Rectal smooth muscle tissue (tissue), 1 donor: ENCODE results near the gene PRSS22.

Experiments used
- H3K27ac ChIP-seq: one replicate; pipeline ENCODE4 v1.7.0; 2013; ENCODE audit warnings: low read depth, low read length, inconsistent platforms
- H3K27me3 ChIP-seq: one replicate; pipeline ENCODE4 v1.7.0; 2013; ENCODE audit warnings: low read length; ENCODE audit not compliant: control insufficient read depth, insufficient read depth
- H3K36me3 ChIP-seq: one replicate; pipeline ENCODE4 v1.7.0; 2013; ENCODE audit warnings: low read length; ENCODE audit not compliant: control insufficient read depth, insufficient read depth
- H3K4me1 ChIP-seq: one replicate; pipeline ENCODE4 v1.7.0; 2013; ENCODE audit warnings: low read length; ENCODE audit not compliant: control insufficient read depth, insufficient read depth
- H3K4me3 ChIP-seq: one replicate; pipeline ENCODE4 v1.7.0; 2013; ENCODE audit warnings: low read length
- H3K9ac ChIP-seq: one replicate; pipeline ENCODE4 v1.7.0; 2013; ENCODE audit warnings: low read length

PRSS22 gene

DNA sequence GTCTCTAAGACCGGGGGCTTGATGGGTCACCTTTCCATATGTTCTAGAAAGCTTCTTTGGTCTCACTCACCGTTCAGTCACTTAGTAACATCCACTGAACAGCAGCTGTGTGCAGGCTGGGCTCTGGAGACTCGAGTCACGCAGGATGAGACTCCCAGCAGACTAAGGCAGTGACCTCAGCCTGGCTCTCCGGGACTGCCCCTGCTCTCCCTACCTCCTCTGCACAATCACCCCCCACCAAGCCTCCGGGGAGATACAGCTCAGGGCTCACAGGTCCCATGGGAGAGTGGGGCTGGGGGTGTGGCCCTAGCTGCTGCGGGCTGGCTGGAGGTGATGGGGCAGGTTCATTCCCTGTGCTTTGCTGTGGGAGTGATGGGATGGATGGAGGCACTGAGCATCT is 39.1 kb upstream of the PRSS22 start:
- no peak overlapping the region for H3K27ac ChIP-seq
- no peaks in the 10 kb centered on the region for H3K4me1 ChIP-seq
- H3K27me3 ChIP-seq = no peaks in the 10 kb centered on the region
- peaks cover 4% of the 10 kb centered on the region for H3K36me3 ChIP-seq
- no peak overlapping the region for H3K4me3 ChIP-seq
- no peak overlapping the region for H3K9ac ChIP-seq

DNA sequence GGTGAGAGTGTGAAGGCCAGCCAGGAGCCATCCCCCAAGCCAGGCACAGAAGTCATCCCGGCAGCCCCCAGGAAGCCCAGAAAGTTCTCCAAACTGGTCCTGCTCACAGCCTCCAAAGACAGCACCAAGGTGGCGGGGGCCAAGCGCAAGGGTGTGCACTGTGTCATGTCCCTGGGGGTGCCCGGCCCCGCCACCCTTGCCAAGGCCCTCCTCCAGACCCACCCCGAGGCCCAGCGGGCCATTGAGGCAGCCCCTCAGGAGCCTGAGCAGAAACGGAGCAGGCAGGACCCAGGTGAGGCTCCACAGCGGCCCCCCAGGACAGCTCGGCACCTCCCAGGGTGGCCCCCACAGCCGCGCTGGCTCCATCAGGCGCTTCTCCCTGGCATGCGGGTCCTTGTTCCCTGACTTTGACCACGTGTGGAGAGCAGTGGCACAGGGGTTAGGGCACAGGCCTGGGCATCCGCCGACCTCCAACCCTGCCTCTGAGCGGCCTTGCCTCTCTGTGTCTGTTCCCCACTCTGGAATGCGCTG is 38.6 kb upstream of the PRSS22 start:
- H3K27ac ChIP-seq = no peak overlapping the region
- no peak overlapping the region for H3K9ac ChIP-seq
- peaks cover 4% of the 10 kb centered on the region for H3K36me3 ChIP-seq
- no peaks in the 10 kb centered on the region for H3K4me1 ChIP-seq
- no peak overlapping the region for H3K4me3 ChIP-seq
- H3K27me3 ChIP-seq = no peaks in the 10 kb centered on the region

DNA sequence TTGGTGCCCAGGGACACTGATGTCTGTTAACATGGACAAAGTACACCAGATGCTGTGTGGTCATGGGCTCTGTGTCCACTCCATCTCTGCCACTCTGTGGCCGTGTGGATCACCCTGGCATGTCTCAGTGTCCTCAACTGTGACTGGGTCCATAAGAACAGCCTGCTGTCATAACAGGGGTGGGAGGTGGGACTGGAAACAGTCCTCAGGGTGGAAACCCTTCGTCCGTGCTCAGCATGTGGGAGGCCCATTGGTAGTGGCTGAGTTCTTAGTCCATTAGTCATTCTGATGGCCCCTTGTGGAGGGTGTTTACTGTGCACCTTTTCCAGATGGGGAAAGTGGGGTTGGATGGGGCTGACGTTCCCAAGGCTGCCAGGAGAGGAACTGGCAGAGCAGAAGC is 37.8 kb upstream of the PRSS22 start:
- no peak overlapping the region for H3K4me3 ChIP-seq
- H3K4me1 ChIP-seq = no peaks in the 10 kb centered on the region
- H3K27me3 ChIP-seq = no peaks in the 10 kb centered on the region
- no peak overlapping the region for H3K9ac ChIP-seq
- H3K36me3 ChIP-seq = peaks cover 4% of the 10 kb centered on the region
- no peak overlapping the region for H3K27ac ChIP-seq

DNA sequence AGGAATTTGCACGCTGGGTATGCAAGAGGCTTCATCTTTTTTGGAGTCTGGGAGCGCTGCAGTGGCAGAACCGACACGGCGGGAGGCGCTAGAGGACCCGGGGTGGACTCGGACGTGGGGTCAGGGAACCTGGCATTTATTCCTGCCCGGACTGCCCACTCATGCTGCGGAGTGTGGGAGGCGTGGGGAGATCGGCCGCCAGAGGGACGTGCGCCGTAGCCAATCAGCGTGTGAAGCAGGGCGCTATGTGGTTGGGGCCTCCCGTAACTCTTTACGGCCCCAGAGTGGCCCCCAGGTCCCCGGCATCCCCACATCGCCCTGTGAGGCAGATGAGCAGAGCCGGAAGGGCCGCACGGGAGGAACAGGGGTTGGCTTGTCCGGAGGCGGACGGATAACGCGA is 36.3 kb upstream of the PRSS22 start:
- Histone ChIP-seq H3K36me3 (peaks cover 4% of the 10 kb centered on the region), H3K27ac (no peak overlapping the region), H3K4me1 (no peaks in the 10 kb centered on the region), H3K27me3 (no peaks in the 10 kb centered on the region), H3K4me3 (no peak overlapping the region), H3K9ac (no peak overlapping the region)

DNA sequence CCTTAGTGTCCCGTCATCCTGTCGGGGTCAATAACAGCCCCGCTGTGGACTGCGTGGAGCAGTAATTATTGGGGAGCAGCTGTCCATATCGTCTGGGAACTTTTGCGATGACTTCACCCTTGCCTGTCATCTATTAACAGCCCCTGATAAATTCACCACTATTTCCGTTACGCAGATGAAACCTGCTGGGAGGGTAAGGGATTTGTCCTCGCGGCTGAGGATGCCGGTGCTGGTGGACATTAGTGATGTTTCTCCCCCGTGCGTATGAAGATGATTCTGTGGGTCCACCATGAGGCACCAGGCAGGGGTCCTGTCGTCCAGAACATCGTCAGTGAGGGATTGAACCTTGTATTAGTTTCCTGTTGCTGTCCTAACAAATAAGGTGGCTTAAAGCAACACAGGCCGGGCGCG is 26.1 kb upstream of the PRSS22 start:
- Histone ChIP-seq H3K4me3 (peak overlapping the region; percentile 73), H3K9ac (no peak overlapping the region), H3K36me3 (peaks cover 2% of the 10 kb centered on the region), H3K27me3 (no peaks in the 10 kb centered on the region), H3K27ac (peak overlapping the region; percentile 96), H3K4me1 (peaks cover 6% of the 10 kb centered on the region)

DNA sequence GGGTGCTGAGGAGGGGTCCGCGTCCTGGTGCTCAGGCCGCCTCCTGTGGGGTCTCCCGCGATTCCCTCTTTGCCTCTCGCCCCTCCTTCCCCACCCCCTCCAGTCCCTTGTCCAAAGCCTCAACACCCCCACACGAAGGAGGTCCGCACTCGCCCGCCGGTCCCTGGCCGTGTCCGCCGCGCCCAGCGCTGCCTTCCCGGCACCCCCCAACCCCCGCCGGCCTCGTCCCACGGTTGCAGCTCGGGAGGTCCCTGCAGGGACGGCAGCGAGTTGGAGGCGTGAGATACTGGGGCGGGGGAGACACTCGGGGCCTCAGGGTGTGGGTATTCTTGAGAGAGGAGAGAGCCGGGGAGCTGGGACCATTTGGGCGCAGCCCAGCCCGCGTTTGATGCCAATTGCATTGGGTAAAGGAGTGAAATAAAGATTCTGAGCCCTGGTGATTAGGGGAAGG is 25.5 kb upstream of the PRSS22 start:
- Histone ChIP-seq H3K4me3 (peak overlapping the region; percentile 73), H3K36me3 (peaks cover under 1% of the 10 kb centered on the region), H3K27me3 (no peaks in the 10 kb centered on the region), H3K9ac (peak overlapping the region; percentile 90), H3K4me1 (peaks cover 6% of the 10 kb centered on the region), H3K27ac (peak overlapping the region; percentile 96)

DNA sequence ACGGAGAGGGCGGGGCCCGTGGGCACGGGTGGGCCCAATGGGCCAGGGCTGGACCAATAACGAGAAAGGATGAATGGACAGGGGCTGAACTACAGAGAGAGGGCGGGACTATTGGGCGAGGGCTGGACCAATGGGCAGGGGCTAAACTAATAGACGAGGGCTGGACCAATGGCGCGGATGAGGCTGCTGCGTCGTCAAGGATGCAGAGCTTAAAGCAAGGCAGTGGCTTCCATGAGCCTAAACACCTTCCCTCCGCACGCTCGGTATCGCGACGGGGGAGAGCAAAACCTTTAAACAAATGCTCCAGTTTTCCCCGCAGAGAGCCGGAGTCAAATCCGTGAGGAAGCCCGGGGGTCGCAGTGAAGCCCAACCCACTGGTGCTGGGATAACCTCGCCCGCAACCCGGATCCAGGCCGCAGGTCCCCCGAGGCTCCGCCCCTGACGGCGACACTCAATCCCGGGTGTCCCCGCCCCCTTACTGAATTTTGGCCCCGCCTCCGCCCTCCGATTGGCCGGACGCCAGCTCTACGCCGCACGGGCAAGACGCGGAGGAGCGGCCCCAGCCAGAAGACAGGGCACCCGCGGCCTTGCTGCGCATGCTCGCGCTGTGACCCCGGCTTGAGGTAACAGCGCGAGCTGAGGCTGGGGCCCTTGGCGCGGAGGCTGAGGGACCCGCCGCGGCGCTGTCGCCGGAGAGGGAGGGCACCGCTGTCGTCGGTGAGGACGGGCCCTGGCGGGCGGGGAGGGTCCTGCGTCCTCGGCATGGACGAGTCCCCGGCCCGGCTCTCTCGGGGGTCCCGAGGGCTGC is 24.9 kb upstream of the PRSS22 start, which contains the start of gene FLYWCH2:
FLYWCH2 (plus strand) TSS at position 566 of the 808 bp plus-strand sequence. CDS start 13,235 bp downstream, outside the sequence.
- no peaks in the 10 kb centered on the region for H3K27me3 ChIP-seq
- peak within 1 kb of the TSS; percentile 73 for H3K4me3 ChIP-seq
- peak within 1 kb of the TSS; percentile 96 for H3K27ac ChIP-seq
- peaks cover 6% of the 10 kb centered on the region for H3K4me1 ChIP-seq
- H3K9ac ChIP-seq = peak within 1 kb of the TSS; percentile 90
- no peaks in the 10 kb centered on the region for H3K36me3 ChIP-seq

DNA sequence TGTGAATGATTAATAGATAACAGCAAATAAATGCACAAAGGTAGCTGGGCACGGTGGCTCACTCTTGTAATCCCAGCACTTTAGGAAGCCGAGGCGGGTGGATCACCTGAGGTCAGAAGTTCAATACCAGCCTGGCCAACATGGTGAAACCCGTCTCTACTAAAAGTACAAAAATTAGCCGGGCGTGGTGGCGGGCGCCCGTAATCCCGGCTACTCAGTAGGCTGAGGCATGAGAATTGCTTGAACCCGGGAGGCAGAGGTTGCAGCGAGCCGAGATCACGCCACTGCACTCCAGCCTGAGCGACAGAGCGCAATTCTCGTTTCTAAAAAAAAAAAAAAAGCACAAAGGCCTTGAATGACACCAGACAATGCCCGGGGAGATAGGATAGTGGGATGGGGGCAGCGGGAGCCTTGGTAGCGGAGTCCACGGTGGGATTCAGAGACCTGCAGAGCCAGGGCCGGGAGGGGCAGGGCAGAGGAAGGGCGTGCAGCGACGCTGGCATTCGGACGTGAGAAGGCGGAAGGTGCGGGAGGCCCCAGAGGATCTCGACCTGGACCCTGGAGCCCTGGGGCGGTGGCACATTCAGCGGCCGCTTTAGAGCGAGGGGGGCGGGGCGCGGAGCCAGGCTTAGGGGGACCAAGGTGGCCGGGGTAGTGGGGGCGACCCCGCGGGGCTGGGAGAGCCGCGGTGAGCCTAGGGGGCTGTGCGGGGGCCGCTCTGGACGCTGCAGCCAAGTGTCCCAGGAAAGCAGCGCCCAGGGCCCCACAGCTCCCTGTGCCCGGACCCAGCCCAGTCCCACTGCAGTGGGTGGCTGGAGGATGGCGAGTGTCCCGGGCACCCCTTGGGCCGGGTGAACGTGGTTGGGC is 24.0 kb upstream of the PRSS22 start:
- Histone ChIP-seq H3K9ac (peak overlapping the region; percentile 24), H3K36me3 (no peaks in the 10 kb centered on the region)

DNA sequence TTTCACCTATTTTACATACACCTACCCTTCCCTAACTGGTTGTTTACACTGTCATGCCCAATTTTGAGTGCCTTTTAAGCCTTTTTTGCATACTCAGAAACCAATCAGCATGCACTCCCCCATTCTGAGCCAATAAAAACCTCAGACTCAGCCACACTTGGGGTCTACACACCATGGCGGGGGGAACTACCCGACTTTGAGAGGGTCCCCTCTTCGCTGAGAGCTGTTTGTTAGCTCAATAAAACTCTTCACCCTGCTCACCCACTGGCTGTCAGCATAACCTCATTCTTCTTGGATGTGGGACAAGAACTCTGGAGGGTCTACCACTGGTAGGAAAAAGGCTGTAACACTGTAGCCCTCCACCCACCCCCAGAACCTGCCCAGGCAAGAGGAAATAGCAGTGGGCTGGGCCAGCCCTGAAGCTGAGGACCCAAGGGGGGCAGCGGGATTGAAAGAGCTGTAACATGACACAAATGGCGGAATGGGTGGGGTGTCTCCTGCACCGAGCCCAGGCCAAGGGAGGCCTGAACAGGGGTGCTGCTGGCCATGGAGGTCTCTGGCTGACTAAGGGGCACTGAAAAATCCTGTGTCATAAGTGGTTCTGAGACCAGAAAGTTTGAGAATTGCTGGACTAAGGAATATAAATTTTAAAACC is 22.0 kb upstream of the PRSS22 start:
- Histone ChIP-seq H3K4me1 (peaks cover 6% of the 10 kb centered on the region), H3K4me3 (no peak overlapping the region), H3K36me3 (no peaks in the 10 kb centered on the region), H3K27ac (no peak overlapping the region), H3K27me3 (no peaks in the 10 kb centered on the region), H3K9ac (no peak overlapping the region)

More for the DNA sequence above, 24.0 kb upstream of the PRSS22 start:
- H3K4me1 ChIP-seq = peaks cover 6% of the 10 kb centered on the region
- peak overlapping the region; percentile 96 for H3K27ac ChIP-seq
- peak overlapping the region; percentile 73 for H3K4me3 ChIP-seq
- H3K27me3 ChIP-seq = no peaks in the 10 kb centered on the region

DNA sequence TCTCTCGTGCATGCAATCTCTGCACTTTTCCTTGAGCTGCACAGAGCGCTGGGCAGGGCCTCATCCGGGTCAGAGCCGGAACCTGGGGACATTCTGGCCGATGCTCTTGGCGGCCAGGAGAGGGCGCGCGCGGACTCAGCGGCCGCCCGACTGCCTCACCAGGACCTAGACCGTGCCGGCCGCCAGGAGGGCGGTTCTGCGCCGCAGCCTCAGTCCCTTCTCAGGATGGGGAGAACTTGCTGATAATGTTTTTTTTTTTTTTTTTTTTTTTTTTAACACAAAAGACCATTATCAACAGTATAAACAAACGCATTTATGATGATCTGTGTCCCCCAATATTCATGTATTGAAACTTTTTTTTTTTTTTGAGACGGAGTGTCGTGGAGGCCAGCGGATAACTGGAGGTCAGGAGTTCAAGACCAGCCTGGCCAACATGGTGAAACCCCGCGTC is 17.0 kb upstream of the PRSS22 start:
- H3K4me3 ChIP-seq = no peak overlapping the region
- no peaks in the 10 kb centered on the region for H3K36me3 ChIP-seq
- H3K27me3 ChIP-seq = no peaks in the 10 kb centered on the region
- no peak overlapping the region for H3K9ac ChIP-seq
- H3K27ac ChIP-seq = no peak overlapping the region
- H3K4me1 ChIP-seq = no peaks in the 10 kb centered on the region

DNA sequence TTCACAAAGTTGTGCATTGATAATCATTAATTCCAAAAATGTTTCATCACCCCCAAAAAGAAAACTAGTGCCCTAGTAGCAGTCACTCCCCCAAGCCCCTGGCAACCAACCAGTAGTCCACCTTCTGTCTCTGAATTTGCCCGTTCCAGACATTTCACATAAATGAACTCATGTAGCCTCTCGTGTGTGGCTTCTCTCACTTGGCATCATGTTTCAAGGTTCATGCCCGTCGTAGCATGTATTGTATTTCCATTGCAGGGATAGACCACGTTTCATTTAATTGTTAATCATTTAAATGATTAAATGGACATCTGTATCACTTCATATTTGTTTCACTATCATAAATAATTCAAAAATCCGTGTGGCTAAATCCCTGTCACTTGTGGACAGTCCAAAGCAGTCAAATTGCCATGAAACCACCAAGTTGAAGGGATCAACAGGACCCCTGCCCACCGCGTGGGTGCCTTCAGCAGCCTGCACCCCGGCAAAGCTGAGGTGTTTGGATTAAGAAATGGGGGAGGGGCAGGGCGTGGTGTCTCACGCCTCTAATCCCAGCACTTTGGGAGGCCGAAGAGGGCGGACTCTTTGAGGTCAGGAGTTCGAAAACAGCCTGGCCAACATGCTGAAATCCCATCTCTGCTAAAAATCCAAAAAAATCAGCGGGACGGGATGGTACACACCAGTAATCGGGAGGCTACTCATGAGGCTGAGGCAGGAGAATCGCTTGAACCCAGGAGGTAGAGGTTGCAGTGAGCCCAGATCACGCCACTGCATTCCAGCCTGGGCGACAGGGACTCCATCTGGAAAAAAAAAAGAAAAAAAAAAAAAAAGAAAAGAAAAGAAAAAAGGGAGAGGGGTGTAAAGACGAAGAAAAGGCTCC is 16.3 kb upstream of the PRSS22 start:
- no peaks in the 10 kb centered on the region for H3K27me3 ChIP-seq
- H3K4me1 ChIP-seq = no peaks in the 10 kb centered on the region
- H3K27ac ChIP-seq = no peak overlapping the region
- no peak overlapping the region for H3K9ac ChIP-seq
- H3K36me3 ChIP-seq = no peaks in the 10 kb centered on the region
- no peak overlapping the region for H3K4me3 ChIP-seq
